ENCODE measurements around the gene SF3B1.

GRCh38 chr2:197381641-197382040 lies 53.2 kb downstream of the SF3B1 start:
- TF ChIP-seq CTCF (IDR thresholded peaks at IDR 0.05) (no peak), POLR2AphosphoS5 (IDR thresholded peaks at IDR 0.05) (no peak), POLR2A (IDR thresholded peaks at IDR 0.05) (no peak)

Measured in gastroesophageal sphincter (tissue), 3 donors.